GM12801 (cell line): Measurements from ENCODE around the gene ATF6.

Experiments
- TF ChIP-seq, protein P1 (sequence below): IDR thresholded peaks from one replicate; pipeline ENCODE4 v1.5.1; 2011; ENCODE audit warnings: control low read depth; ENCODE audit not compliant: insufficient read length; ENCODE audit errors: extremely low read depth

The ATF6 gene

GRCh38 chr1:161999301-162000052, 233.4 kb downstream of the ATF6 start:
- TF ChIP-seq, protein P1, sequence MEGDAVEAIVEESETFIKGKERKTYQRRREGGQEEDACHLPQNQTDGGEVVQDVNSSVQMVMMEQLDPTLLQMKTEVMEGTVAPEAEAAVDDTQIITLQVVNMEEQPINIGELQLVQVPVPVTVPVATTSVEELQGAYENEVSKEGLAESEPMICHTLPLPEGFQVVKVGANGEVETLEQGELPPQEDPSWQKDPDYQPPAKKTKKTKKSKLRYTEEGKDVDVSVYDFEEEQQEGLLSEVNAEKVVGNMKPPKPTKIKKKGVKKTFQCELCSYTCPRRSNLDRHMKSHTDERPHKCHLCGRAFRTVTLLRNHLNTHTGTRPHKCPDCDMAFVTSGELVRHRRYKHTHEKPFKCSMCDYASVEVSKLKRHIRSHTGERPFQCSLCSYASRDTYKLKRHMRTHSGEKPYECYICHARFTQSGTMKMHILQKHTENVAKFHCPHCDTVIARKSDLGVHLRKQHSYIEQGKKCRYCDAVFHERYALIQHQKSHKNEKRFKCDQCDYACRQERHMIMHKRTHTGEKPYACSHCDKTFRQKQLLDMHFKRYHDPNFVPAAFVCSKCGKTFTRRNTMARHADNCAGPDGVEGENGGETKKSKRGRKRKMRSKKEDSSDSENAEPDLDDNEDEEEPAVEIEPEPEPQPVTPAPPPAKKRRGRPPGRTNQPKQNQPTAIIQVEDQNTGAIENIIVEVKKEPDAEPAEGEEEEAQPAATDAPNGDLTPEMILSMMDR, result no peak

- TF ChIP-seq, protein P1, result no peak
Observed at GRCh38 chr1:162000053-162000420, 233.9 kb downstream of the ATF6 start.

DNA sequence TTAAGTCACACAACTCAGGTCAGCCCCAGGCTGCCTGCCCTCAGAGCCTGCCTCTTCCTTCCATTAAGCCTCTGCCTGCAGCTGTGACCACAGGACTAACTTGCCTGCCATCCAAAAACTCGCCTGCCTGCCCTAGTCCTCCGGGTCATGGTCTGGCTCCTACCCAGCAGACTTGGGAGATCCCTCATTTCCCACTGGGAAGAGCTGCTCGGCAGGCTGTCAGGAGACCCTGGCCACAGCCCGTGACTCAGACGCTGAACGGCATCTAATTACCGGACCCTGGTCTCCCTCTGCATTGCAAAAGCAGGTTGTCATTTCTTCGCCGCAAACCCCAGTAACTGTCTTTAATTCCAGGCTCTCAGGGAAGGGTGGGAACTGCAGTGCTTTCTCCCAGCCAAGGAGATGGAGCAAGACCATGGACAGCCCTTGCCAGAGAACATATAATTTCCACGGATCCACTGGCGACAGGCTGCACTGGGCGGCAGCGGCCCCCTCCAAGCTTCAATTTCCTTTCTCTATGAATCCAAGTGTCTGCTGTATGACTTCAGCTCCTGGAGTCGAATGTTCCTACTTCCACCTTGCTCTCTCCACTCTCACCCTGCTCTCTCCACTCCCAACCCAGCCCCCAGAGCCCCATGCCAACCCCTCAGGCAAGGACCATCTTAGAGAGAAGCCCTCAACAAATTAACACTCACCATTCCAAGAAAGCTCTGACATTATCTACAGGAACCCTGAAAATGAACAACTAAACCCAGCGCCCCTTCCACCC, 237.1 kb downstream of the ATF6 start:
- TF ChIP-seq, protein P1, result no peak

GRCh38 chr1:162003830-162004215, 237.7 kb downstream of the ATF6 start:
- TF ChIP-seq, protein P1, result no peak

- TF ChIP-seq, protein P1, result no peak
Observed at GRCh38 chr1:162004441-162004950, 238.4 kb downstream of the ATF6 start.

DNA sequence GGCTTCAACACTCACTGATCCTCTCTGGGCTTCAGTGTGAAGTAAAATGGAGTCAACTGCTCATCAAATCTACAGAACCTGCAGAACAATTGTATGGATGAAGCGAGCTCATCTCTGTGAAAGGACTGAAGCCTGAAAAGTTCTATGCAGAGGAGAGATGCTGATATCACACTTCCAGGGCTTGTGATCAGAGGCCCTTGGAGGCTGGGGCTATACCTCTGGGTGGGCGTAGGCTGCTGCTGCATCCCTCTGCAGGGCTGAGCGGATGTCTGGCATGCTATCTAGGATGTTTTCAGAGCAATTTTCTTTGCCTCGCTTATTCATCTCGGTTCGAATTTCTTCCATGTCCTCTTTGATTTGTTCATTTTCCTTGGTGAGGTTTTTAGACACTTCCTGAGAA, 240.0 kb downstream of the ATF6 start:
- TF ChIP-seq, protein P1, result no peak

- TF ChIP-seq, protein P1, result no peak
Observed at GRCh38 chr1:162007466-162007865, 241.3 kb downstream of the ATF6 start.
